Omental fat pad (tissue), 4 donors: ENCODE measurements around the gene LBH. TPM values are rescaled to one million over a fixed set of nuclear protein-coding genes. Genes with fewer than 3 reads are reported as not detected.
A peak's percentile ranks its signal among the peaks of the same experiment; 100 is the strongest.

Source experiments
- ATAC-seq: fragments of 150-250 bp; one replicate; pipeline ENCODE4 v1.9.1; 2016; ENCODE audit warnings: mild to moderate bottlenecking, moderate library complexity; ENCODE audit not compliant: low FRiP score
- DNase-seq: peaks from one replicate; pipeline ENCODE4 v3.0.0-alpha.2; 2019; ENCODE audit warnings: low spot score
- CTCF ChIP-seq, 3 donors: fragments of 450-650 bp; IDR thresholded peaks; one replicate each; pipeline ENCODE4 v1.5.1; 2016 to 2017; ENCODE audit warnings: antibody characterized with exemption in 3 of 3, mild to moderate bottlenecking in 3 of 3, moderate library complexity in 2 of 3
- total RNA-seq, 4 donors: library from RNA; depleted of rRNA; stranded (reverse); fragments of >200 nt; gene quantifications; one replicate each; pipeline ENCODE4 v1.1.0, GENCODE V29; 2016

The LBH gene
- total RNA-seq, 4 donors from 2014 or later: 14.4 to 20.6 (median 19.4) TPM

- DNase-seq: no peak
- ATAC-seq: peak; percentile 89
- no peak for TF ChIP-seq CTCF (IDR thresholded peaks at IDR 0.05)
Observed at GRCh38 chr2:30252723-30253701, 21.7 kb downstream of the LBH start.

GRCh38 chr2:30253873-30254684 is 22.7 kb downstream of the LBH start:
- no peak for TF ChIP-seq CTCF (IDR thresholded peaks at IDR 0.05)
- DNase-seq (no peak), ATAC-seq (no peak)

GRCh38 chr2:30254685-30255001 is 23.3 kb downstream of the LBH start:
- DNase-seq (no peak), ATAC-seq (no peak)
- TF ChIP-seq CTCF (IDR thresholded peaks at IDR 0.05): no peak

GRCh38 chr2:30255026-30255425 is 23.7 kb downstream of the LBH start:
- TF ChIP-seq CTCF (IDR thresholded peaks at IDR 0.05): no peak
- DNase-seq (no peak), ATAC-seq (no peak)

DNA sequence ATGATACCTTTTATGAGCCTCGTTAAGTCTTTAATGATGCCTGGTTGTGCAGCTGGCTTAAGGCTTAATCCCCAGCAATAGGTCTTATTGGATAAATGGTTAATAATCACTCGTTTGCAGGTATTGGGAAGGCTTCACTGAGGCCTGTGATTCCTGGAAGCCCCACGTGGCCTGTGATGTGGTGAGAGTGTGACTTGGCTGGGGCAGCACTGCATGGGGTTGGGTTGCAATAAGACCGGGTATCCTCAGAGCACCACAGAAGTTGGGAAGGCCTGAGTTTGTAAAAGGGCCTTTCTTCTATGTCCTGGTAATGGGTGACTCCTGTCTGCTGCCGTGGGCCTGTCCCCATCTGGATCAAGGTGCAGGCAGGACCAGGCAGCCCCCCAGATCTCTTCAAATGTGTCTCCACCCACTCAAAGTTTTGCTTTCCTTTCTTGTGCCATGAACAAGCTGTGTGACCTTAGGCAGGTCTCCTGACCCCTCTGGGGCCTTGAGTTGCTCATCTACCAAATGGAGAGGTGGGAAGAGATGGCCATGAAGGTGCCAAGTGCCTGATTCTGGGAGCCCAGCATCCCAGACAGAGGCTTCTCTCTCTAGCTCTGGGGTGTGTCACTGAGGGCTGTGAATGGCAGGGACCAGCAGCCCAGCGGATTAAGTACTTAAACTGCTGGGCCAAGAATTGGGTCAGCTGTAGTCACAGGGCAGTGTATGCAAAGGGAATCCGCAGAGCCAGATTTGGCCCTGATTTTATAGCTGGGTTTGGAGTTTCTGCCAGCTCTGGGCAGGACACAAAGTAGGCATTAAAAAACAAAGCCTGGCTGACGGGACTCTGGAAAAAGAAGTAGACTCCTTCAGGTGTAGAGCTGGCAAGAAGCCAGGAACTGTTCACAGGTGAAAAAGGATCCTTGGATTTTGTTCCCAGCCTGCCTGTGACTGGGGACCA is 24.4 kb downstream of the LBH start:
- TF ChIP-seq CTCF (IDR thresholded peaks at IDR 0.05): no peak
- no peak for DNase-seq
- no peak for ATAC-seq
